ENCODE data around the gene LGI4.
"Not testable (repeated sequence)": the region's sequence is repeated elsewhere in the genome, so short reads cannot be mapped to it uniquely, and the experiment has no call there.

LGI4 gene

GRCh38 chr19:35105411-35106290 is 29.2 kb downstream of the LGI4 start:
- no peak for DNase-seq (ENCODE audit: low spot score)

- no peak for DNase-seq (ENCODE audit: low spot score)
These were observed 29.8 kb downstream of the LGI4 start for GRCh38 chr19:35105047-35105410.

- DNase-seq (ENCODE audit: low spot score), result no peak
These were observed 30.5 kb downstream of the LGI4 start for GRCh38 chr19:35104361-35104760.

- DNase-seq (ENCODE audit: low spot score), result not testable (repeated sequence)
These were observed 31.2 kb downstream of the LGI4 start for GRCh38 chr19:35103614-35104013.

- not testable (repeated sequence) for DNase-seq (ENCODE audit: low spot score)
These were observed 32.9 kb downstream of the LGI4 start for GRCh38 chr19:35101949-35102348.

- no peak for DNase-seq (ENCODE audit: low spot score)
These were observed 34.0 kb downstream of the LGI4 start for GRCh38 chr19:35100588-35101533.

GRCh38 chr19:35099897-35100275 is 35.0 kb downstream of the LGI4 start:
- DNase-seq (ENCODE audit: low spot score), result no peak

- DNase-seq (ENCODE audit: low spot score), result no peak
These were observed 35.5 kb downstream of the LGI4 start for GRCh38 chr19:35099155-35099896.

GRCh38 chr19:35098413-35099049 is 36.3 kb downstream of the LGI4 start:
- DNase-seq (ENCODE audit: low spot score), result no peak

GRCh38 chr19:35095667-35096368 is 39.0 kb downstream of the LGI4 start:
- DNase-seq (ENCODE audit: low spot score), result no peak

- no peak for DNase-seq (ENCODE audit: low spot score)
These were observed 40.2 kb downstream of the LGI4 start for GRCh38 chr19:35094656-35095055.

- no peak for DNase-seq (ENCODE audit: low spot score)
These were observed 40.8 kb downstream of the LGI4 start for GRCh38 chr19:35093941-35094647.

- DNase-seq (ENCODE audit: low spot score), result no peak
These were observed 41.4 kb downstream of the LGI4 start for GRCh38 chr19:35093430-35093829.

- peak; percentile 66 for DNase-seq (ENCODE audit: low spot score)
These were observed 44.2 kb downstream of the LGI4 start for GRCh38 chr19:35090506-35091214.

GRCh38 chr19:35090160-35090505 is 44.7 kb downstream of the LGI4 start:
- no peak for DNase-seq (ENCODE audit: low spot score)

- DNase-seq (ENCODE audit: low spot score), result no peak
These were observed 45.3 kb downstream of the LGI4 start for GRCh38 chr19:35089554-35089953.

- no peak for DNase-seq (ENCODE audit: low spot score)
These were observed 46.5 kb downstream of the LGI4 start for GRCh38 chr19:35088131-35088913.

GRCh38 chr19:35087393-35087792 is 47.5 kb downstream of the LGI4 start:
- DNase-seq (ENCODE audit: low spot score), result no peak

- DNase-seq (ENCODE audit: low spot score), result no peak
These were observed 48.4 kb downstream of the LGI4 start for GRCh38 chr19:35086455-35086854.

Data from NAMALWA (cell line).